IPS-15b (cell line): ENCODE data around the gene LHX8.

Source experiments
- H3K27me3 ChIP-seq: one replicate; pipeline ENCODE4 v1.6.1; 2013; ENCODE audit warnings: low read length; ENCODE audit not compliant: control insufficient read depth, insufficient read depth
- H3K36me3 ChIP-seq: one replicate; pipeline ENCODE4 v1.6.1; 2013; ENCODE audit warnings: low read length; ENCODE audit not compliant: control insufficient read depth, insufficient read depth
- H3K4me1 ChIP-seq: one replicate; pipeline ENCODE4 v1.6.1; 2013; ENCODE audit warnings: mild to moderate bottlenecking, low read length; ENCODE audit not compliant: control insufficient read depth, insufficient read depth
- H3K4me3 ChIP-seq: one replicate; pipeline ENCODE4 v1.5.1; 2013; ENCODE audit warnings: low read depth, low read length
- H3K9ac ChIP-seq: one replicate; pipeline ENCODE4 v1.6.1; 2013; ENCODE audit warnings: low read depth, mild to moderate bottlenecking, low read length
- H3K9me3 ChIP-seq: one replicate; pipeline ENCODE4 v1.6.1; 2013; ENCODE audit warnings: mild to moderate bottlenecking, low read length; ENCODE audit not compliant: control insufficient read depth, insufficient read depth

LHX8 gene

DNA sequence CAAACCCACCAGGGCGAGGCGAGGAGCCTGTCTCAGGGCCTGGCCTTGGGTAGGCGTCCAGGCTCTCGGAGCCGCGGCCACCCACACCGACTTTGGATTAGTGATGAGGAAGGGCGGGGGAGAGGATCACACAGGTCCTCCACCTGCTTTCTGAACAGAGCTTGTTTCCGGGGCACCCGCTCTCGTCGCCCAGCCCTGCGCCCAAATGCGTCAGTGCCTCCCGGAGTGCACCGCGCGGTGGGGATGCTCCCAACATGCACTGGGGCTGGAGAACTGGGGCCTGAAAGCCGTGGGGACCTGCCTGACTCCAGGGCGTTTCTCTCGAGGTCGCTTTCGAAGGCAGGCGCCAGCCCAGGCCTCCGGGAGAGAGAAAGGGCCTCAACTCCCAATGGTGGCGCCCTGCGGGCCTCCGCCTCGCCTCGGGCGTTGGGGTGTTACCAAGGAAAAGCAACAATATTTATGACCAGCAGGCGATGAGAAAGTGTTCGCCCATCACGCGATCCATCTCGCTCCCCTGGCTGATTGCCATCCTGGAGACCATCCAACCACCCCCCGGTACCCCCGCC, 8.9 kb upstream of the LHX8 start:
- Histone ChIP-seq H3K36me3 (no peaks in the 10 kb centered on the region), H3K27me3 (peaks cover 43% of the 10 kb centered on the region), H3K9ac (no peak overlapping the region), H3K9me3 (no peaks in the 10 kb centered on the region), H3K4me1 (peaks cover 9% of the 10 kb centered on the region), H3K4me3 (no peak overlapping the region)

GRCh38 chr1:75126611-75127101, 7.5 kb upstream of the LHX8 start:
- H3K4me1 ChIP-seq, result peaks cover 14% of the 10 kb centered on the region
- no peak overlapping the region for H3K9ac ChIP-seq
- H3K27me3 ChIP-seq, result peaks cover 57% of the 10 kb centered on the region
- H3K9me3 ChIP-seq, result no peaks in the 10 kb centered on the region
- no peak overlapping the region for H3K4me3 ChIP-seq
- H3K36me3 ChIP-seq, result no peaks in the 10 kb centered on the region

- peaks cover 72% of the 10 kb centered on the region for H3K27me3 ChIP-seq
- H3K9me3 ChIP-seq, result no peaks in the 10 kb centered on the region
These were observed 6.1 kb upstream of the LHX8 start for GRCh38 chr1:75127916-75128717.

DNA sequence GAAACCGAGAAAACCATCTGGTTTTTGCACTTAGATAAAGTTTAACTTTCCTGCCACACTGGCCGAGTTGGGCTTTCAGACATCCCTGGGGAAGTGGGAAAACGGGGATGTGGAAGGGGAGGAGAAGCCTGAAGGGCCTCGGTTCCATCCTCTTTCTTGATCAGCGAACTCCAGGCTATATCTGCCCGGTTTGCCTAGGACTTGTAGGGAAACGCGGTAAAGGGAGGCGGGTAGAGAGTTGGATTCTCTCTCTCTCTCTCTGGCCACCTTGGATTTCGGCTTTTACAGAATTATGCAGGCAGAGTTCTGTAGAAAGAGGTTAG, 4.6 kb upstream of the LHX8 start:
- H3K9me3 ChIP-seq, result no peaks in the 10 kb centered on the region
- H3K36me3 ChIP-seq, result no peaks in the 10 kb centered on the region
- peaks cover 25% of the 10 kb centered on the region for H3K4me1 ChIP-seq
- peaks cover 87% of the 10 kb centered on the region for H3K27me3 ChIP-seq
- peak overlapping the region; percentile 53 for H3K4me3 ChIP-seq
- no peak overlapping the region for H3K9ac ChIP-seq

More at GRCh38 chr1:75127916-75128717, 6.1 kb upstream of the LHX8 start:
- Histone ChIP-seq H3K4me1 (peaks cover 18% of the 10 kb centered on the region), H3K9ac (no peak overlapping the region), H3K36me3 (no peaks in the 10 kb centered on the region), H3K4me3 (peak overlapping the region; percentile 22)

DNA sequence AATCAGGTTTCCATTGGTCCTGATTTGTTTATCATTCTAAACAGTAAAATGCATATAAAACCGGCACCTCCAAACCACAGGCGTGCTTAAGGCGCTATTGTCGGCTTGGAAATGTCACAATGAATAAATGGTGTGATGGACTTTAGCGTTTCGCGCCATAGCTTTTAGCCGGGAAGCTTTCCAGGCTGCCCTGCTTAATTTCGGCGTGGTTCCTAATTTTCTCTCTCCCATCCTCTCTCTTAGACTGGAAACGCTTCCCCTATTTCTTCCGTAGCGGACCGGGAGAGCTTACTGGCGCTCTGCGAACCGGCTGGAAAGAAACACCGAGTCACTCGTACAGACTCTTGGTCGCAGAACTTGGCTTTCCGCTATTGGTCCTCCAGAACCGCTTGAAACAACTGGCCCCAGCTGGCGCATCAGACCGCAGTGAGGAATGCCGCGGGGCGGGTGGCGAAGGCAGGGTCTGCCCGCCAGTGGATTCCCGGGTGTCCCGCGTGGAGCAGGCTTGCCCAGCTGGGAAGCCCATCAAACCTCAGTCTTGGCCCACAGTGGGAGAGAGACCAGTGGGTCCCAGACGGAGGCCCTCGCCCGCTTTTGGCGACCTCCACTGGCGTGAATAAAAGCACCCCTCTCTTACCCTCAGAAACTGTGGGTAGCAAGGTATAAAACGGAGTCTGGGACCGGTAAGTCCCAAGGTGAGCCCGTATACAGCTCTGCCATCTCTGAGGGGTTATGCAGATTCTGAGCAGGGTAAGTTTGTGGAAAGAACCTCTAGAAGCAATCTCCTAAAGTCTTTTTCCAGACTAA, 4.0 kb upstream of the LHX8 start:
- H3K4me3 ChIP-seq, result peak overlapping the region; percentile 53
- H3K4me1 ChIP-seq, result peaks cover 27% of the 10 kb centered on the region
- no peaks in the 10 kb centered on the region for H3K36me3 ChIP-seq
- H3K27me3 ChIP-seq, result peaks cover 92% of the 10 kb centered on the region
- no peaks in the 10 kb centered on the region for H3K9me3 ChIP-seq
- no peak overlapping the region for H3K9ac ChIP-seq

GRCh38 chr1:75130865-75131564, 3.2 kb upstream of the LHX8 start:
- H3K4me3 ChIP-seq, result peak overlapping the region; percentile 53
- H3K9ac ChIP-seq, result no peak overlapping the region
- no peaks in the 10 kb centered on the region for H3K9me3 ChIP-seq
- no peaks in the 10 kb centered on the region for H3K36me3 ChIP-seq
- H3K4me1 ChIP-seq, result peaks cover 27% of the 10 kb centered on the region
- peaks cover 98% of the 10 kb centered on the region for H3K27me3 ChIP-seq

DNA sequence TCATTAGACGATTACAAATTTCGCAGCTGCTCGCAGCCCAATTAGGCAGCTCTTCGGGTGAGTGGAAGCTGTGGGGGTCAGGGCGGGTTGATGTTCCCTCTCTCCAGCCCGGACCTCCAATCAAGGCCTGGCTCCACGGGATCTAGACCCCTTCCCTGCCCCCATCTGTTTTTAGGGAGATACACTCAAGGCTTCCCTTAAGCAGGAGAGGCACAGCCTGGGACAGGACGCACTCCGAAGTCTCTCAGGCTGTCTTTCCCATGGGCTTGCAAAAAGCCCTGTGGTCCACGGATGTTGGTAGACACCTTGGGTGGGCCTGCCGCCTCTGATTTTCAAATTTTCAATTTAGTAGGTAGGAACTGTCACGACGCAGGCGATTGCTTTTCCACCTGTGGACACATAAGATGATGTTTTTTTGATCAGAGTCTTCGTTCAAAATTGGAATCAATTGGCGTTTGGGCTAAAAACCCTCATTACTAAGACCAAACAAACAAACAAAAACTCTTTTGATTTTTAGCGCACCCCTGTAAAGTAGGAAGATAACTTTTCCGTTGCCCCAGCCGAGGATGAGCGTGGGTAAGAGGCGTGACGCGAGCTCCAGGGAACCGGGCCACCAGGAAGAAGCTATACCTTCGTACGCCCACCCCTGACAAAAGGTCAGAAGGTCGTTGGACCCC, 2.5 kb upstream of the LHX8 start:
- no peak overlapping the region for H3K9ac ChIP-seq
- no peaks in the 10 kb centered on the region for H3K9me3 ChIP-seq
- no peaks in the 10 kb centered on the region for H3K36me3 ChIP-seq
- peaks cover 27% of the 10 kb centered on the region for H3K4me1 ChIP-seq
- H3K4me3 ChIP-seq, result peak overlapping the region; percentile 53
- peaks cover 93% of the 10 kb centered on the region for H3K27me3 ChIP-seq

GRCh38 chr1:75132242-75132811, 1.9 kb upstream of the LHX8 start:
- H3K4me3 ChIP-seq, result peak overlapping the region; percentile 53
- H3K9me3 ChIP-seq, result no peaks in the 10 kb centered on the region
- no peaks in the 10 kb centered on the region for H3K36me3 ChIP-seq
- peaks cover 29% of the 10 kb centered on the region for H3K4me1 ChIP-seq
- no peak overlapping the region for H3K9ac ChIP-seq
- peaks cover 91% of the 10 kb centered on the region for H3K27me3 ChIP-seq

DNA sequence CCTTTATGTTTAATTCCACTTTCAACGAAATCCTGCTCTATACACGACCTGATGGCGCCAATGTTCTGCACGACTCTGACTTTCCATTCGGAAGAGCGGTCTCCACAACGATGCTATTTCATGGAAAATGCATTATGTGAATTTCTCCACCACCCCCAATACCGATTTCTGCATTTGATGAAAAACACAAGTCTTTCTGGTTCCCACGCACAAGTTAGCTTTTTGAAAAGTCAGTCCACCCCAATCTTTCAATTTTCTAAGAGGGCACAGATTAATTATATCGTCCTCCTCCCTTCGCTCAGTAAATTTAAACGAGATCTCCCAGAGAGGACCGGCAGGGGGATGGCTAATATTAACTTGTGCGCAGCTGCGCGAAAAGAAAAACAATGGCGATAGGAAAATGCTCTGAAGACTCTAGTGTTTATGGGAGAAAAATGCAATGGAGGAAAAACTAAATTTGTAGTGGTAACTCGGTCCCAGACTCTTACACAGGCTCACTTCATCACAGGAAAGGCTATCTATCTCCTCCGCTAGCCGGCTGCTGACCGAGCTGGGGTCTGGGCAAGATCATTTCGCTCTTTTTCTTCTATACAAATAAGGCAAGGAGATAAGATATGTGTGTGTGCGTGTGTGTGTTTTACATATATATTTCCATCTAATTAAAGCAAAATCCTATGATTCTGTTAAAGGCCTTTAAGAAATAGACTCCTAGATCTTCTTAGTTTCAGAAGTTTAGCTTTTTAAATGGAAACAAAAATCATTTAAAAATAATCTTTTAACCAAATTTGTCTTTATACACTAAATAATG, 1.2 kb upstream of the LHX8 start:
- H3K27me3 ChIP-seq, result peaks cover 91% of the 10 kb centered on the region
- no peaks in the 10 kb centered on the region for H3K9me3 ChIP-seq
- H3K4me3 ChIP-seq, result peak overlapping the region; percentile 6
- H3K4me1 ChIP-seq, result peaks cover 29% of the 10 kb centered on the region
- H3K9ac ChIP-seq, result no peak overlapping the region
- H3K36me3 ChIP-seq, result no peaks in the 10 kb centered on the region
